Stimulated activated CD4-positive, alpha-beta T cell treated with anti-CD3 and anti-CD28 coated beads, TNF-alpha, amount 100 ng/mL, for 24 hours (primary cell): ENCODE results near the gene PPIL6.

ENCODE experiments used
- DNase-seq, 3 experiments: peaks; one replicate each; pipeline ENCODE4 v3.0.0-alpha.2; 2020; ENCODE audit warnings: low read depth in 3 of 3

Gene PPIL6

DNA sequence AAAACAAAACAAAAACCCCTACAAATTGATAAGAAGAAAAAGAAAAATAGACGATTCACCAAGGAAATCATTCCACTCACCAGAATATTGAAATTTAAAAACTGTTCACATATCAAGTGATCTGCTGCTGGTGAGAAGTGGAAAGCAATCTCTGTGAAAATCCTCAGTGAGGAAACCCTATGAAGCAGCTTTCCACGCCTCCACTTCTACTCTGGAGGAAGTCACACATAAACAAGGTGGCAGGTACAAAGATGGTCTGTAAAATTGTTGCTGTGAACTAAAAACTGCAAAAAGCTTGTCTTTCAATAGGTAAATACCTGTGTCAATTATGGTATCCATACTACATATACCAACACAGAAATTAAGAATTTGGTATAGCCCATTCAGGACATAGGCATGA, 76.7 kb downstream of the PPIL6 start:
- no peak for DNase-seq

DNA sequence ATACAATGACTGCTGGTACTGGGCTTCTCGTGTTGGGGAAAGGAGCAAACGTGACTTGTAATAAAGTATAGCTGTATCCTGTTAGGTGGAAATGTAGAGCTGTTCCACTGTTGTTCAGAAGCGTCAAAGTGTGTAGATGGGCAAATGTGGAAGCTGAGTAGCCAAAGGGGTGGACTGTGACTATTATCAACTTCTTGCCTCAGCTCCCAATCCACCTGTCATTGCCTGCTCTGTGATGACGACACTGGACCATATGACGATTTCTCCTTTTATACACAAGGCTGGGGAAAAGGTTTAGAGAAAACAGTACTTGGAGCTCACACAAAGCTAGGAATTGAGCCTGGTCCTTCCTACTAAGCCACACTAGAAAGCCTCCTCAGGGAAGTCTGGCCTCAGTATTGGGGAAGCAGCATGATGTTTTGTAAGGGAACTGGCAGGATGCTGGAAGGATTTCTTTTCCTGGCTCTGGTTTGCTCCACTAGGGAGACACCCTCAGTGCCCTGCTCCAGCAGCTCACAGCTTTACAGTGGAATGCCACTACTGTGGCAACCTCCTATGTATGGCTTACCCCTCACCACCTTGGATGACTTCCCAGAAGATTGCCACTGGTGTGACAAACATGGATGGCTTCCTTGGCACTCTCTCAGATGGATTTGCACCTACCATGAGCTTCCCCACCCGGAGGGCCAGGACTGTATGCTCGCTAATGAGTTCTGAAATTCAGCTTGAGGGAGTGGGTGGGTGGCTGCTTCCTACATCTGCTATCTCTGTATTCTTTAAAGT, 78.1 kb downstream of the PPIL6 start:
- DNase-seq = no peak

DNA sequence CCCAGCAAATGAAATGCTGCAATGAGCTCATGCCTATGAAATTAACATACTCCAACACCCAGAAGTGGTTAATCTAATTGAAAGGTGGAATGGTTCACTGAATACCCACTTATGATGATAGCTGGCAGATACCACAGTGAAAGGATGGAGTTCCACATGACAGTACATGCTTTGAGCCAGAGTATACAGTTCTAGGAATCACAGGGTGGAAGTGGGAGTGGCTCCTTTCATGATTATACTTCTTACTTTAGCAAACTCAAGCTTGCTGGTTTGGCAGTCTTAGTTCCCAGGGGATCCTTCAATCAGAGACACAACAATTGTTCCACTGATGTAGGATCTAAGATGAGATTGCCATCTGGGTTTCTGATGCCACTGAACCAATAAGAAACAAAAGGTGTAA, 79.6 kb downstream of the PPIL6 start:
- no peak for DNase-seq

DNA sequence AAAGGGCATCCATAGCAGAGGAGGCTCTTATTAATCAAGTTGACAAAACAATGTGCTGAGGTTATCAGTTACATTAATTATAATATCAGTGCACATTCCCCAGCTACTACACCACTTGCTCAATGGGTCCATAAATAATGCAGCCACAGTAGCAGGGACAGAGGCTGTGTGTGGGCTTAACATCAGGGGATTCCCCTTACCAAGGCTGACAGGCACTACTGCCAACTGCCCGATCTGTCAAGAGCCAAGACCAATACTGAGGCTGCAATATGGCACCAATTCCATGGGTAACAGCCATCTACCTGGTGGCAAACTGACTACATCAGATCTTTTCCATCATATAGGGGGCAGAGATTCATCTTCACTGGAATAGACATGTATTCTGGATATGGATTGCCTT, 80.1 kb downstream of the PPIL6 start:
- DNase-seq = no peak

DNA sequence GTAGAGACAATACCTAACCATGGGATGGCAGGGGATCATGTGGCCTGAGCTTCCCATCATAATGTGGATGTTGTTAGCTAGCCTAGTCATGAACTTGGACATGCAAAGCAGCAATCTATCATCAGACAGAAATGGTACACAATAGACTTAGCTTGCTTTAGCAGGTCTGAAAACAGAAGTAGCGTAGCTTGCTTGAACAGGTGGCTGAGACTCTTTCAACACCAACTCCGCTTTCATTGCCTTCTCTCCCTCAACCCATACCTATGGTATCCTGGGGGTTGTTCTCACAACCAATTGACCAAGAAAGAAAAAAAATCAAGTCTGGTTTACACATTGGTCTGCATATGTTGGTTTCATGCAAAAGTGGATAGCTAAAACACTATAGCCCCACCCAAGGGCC, 81.2 kb downstream of the PPIL6 start:
- no peak for DNase-seq

DNA sequence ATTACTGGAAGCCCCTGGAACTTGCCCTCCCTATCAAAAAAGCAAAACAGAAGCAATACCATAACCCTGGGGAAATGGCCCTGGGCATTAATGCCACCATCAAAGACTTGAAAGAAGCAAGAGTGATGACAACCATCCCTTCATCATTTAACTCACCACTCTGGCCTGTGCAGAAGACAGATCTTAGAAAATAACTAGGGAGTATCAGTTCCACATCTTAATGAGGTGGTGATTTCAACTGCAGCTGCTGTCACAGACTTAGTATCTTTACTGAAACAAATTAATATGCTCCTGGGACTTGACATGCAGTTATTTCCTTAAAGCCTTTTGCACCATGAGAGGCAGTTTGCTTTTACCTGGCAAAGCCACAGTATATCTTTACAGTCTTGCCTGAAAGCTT, 82.2 kb downstream of the PPIL6 start:
- DNase-seq = no peak

- no peak for DNase-seq
Observed at GRCh38 chr6:109356237-109356636, 84.2 kb downstream of the PPIL6 start.

DNA sequence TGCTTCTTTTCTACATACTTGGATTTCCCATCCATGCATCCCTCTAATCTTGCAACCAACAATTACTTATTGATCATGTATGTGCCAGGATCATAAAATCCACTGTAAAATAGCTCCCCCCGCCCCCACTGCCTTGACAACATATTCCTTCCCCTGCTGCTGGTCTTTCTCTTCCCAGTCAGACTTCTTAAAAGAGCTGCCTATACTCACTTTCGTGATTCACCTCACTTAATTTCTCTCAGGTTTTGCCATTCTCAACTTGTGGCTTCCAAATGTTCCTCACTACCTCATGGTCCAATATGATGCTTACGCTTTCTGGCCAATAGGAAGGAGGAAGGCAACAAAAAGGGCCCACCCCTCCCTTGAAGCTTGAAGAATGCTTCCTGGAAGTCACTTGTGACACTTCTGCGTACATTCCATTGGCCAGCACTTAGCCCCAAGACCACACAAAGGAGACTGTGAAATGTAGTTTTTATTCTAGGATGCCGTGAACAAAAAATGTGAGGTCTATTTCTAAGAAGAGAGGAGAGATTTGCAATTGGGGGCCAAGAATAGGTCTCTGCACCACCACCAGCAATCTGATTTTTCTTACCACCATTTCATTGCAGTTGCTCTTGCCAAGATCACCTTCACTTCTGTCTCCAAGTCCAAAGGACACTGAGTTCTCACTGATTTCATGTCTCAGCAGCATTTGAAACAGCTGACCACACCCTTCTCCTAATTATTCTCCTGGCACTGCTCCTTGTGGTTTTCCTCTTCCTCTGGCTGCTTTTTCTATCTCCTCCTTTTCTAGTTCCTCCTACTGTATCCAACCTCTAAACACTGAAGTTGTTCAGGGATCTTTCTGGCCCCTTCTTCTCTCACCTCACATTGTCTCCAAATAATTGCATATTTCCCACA, 88.9 kb downstream of the PPIL6 start:
- no peak for DNase-seq

DNA sequence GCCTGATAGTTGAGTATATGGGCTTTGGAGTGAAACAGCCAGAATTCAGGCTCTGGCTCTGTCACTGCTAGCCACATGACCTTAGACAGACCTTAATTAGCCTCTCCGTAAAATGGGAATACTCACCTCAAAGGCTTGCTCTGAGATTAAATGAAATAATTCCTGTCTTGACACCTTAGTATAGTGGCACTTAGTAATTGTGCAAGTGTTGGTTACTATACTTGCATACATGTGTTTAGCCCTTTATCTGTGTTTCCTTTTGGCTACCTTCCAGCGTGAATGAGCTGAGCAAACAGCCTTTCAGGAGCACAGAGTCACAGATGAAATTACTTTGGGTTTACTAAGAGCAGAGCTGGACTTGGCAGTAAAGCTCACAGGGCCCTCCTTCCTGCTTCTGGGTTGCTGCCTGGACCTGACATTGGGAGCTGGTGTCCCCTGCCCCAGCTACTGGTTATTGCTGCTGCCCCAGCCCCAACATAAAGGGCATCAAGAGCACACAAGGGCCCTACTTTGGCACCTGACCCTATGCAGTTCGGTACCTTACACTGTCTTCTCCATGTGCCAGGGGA, 90.9 kb downstream of the PPIL6 start:
- no peak for DNase-seq

DNA sequence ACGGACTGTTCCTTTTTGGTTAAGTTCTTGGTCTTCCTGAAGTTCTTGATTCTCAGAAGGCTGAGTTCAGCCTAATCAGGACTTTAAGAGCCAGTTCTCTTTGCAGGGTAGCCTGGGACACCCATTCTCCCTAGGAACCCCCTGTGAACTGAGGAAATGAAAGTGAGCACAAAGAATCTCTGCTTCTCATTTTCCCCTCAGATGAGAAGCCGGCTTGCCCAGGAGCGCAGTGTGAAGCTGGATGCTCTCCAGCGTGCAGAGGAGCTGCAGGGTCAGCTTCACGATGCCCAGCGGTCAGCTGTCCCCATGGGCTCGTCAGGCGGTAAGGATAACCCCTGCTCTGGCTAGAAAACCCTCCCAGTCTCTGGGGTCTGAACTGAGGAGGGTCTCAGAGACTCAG, 92.2 kb downstream of the PPIL6 start:
- DNase-seq = no peak

- DNase-seq = no peak
Observed at GRCh38 chr6:109347779-109348178, 92.6 kb downstream of the PPIL6 start.

DNA sequence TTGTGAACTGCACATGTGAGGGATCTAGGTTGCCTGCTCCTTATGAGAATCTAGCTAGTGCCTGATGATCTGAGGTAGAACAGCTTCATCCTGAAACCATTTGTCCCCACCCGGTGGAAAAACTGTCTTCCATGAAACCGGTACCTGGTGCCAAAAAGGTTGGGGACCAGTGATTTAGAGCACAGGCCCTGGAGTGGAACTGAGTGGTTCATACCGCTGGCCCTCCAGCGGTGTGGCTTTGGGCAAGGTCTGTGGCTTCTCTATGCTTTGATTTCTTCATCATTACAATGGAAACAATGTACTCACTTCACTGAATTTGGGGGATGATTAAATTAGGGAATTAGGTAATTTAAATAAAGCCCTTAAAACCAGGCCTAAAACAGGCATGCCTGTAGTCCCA, 94.4 kb downstream of the PPIL6 start:
- no peak for DNase-seq

- DNase-seq = no peak
Observed at GRCh38 chr6:109344226-109344625, 96.2 kb downstream of the PPIL6 start.

- no peak for DNase-seq
Observed at GRCh38 chr6:109343518-109343917, 96.9 kb downstream of the PPIL6 start.

DNA sequence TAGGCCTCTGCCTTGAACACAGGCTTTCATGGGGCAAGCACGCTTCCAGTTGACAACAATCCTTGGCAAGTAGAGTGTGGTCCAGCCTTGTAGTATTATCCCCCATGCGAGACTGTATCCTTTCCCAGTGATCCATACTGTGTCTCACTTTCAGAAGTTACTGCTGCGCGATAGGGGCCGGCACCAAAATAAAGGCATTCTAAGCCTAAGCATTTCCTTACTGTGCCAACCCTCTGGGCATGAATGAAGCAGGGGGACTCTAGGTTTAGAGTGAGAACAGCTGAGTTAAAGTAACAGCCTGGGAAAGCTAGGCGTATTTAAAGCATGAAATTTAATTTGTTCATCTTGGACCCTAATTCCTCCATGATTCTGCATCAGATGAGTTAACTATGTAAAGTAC, 97.5 kb downstream of the PPIL6 start:
- no peak for DNase-seq

DNA sequence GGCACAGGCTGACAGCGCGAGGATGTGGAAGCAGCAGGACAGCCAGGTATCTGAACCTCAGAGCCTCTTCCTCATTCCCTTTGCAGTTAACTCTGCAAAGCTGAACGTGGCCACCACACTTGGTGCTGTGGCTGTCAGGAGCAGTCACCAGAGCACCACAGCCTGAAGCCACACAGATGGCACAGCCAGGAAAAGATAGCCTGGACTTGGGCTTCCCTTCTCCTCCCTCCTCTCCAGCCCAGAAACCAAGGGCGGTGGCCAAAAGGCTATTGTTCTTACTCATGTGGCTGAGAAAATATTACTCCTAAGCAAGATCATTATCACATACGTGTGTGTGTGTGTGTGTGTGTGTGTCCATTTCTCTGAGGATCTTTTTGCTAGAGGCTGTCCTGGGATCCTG, 97.9 kb downstream of the PPIL6 start:
- no peak for DNase-seq

GRCh38 chr6:109340811-109341210, 99.6 kb downstream of the PPIL6 start:
- no peak for DNase-seq
